ENCODE measurements around the gene PIP5KL1. TPM values are rescaled to one million over a fixed set of nuclear protein-coding genes. Genes with fewer than 3 reads are reported as not detected.

PIP5KL1 gene
- polyA plus RNA-seq, 1 donor from 2014 or later, result 3.4 TPM

DNA sequence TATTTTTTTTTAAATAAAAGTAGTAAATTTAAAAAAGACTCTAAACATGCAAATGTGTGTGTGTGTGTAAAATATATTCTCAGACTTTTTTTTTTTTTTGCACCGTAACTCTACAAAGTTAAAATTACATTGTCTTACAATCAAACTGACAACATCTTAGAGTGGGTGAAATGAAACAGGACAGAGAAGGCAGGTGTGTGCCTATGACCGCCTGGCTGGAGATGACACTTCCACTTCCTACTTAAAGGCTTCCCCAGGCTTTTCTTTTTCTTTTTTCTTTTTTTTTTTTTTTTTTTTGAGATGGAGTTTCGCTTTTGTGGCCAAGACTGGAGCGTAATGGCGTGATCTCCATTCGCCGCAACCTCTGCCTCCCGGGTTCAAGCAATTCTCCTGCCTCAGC lies 50.4 kb downstream of the PIP5KL1 start:
- Histone ChIP-seq H3K9ac (ENCODE audit: low read length) (no peak overlapping the region), H3K4me2 (ENCODE audit: low read length) (no peak overlapping the region), H3K79me2 (replicated peaks; ENCODE audit: insufficient read depth, low read length) (peaks cover 7% of the 10 kb centered on the region), H3K9me2 (ENCODE audit: insufficient read depth, low read length) (no peaks in the 10 kb centered on the region), H2AFZ (ENCODE audit: low read depth, low read length) (no peak overlapping the region), H3K27ac (ENCODE audit: low read length) (no peak overlapping the region), H3F3A (ENCODE audit: insufficient read depth, low read length, poor library complexity, severe bottlenecking) (no peaks in the 10 kb centered on the region), H4K20me1 (ENCODE audit: insufficient read depth) (no peaks in the 10 kb centered on the region), H3K4me3 (ENCODE audit: low read length) (no peak overlapping the region), H3K36me3 (ENCODE audit: insufficient read depth, low read length) (no peaks in the 10 kb centered on the region), H3K27me3 (ENCODE audit: insufficient read depth, low read depth, low read length) (no peaks in the 10 kb centered on the region), H3K9me3 (ENCODE audit: low read length) (no peaks in the 10 kb centered on the region)
- TF ChIP-seq SMC3 (conservative IDR thresholded peaks at IDR 0.05; ENCODE audit: poor library complexity) (no peak), RAD21 (conservative IDR thresholded peaks at IDR 0.05) (no peak), EP300 (conservative IDR thresholded peaks at IDR 0.05; ENCODE audit: poor library complexity, severe bottlenecking) (no peak), TAF1 (IDR thresholded peaks at IDR 0.05; ENCODE audit: low read depth) (no peak), EZH2 (IDR thresholded peaks at IDR 0.05; ENCODE audit: borderline replicate concordance, insufficient read depth, low read length, poor library complexity, severe bottlenecking) (no peak), POLR2AphosphoS5 (IDR thresholded peaks at IDR 0.05) (no peak), MXI1 (conservative IDR thresholded peaks at IDR 0.05; ENCODE audit: poor library complexity, severe bottlenecking) (no peak)
- TF ChIP-seq, protein P1, sequence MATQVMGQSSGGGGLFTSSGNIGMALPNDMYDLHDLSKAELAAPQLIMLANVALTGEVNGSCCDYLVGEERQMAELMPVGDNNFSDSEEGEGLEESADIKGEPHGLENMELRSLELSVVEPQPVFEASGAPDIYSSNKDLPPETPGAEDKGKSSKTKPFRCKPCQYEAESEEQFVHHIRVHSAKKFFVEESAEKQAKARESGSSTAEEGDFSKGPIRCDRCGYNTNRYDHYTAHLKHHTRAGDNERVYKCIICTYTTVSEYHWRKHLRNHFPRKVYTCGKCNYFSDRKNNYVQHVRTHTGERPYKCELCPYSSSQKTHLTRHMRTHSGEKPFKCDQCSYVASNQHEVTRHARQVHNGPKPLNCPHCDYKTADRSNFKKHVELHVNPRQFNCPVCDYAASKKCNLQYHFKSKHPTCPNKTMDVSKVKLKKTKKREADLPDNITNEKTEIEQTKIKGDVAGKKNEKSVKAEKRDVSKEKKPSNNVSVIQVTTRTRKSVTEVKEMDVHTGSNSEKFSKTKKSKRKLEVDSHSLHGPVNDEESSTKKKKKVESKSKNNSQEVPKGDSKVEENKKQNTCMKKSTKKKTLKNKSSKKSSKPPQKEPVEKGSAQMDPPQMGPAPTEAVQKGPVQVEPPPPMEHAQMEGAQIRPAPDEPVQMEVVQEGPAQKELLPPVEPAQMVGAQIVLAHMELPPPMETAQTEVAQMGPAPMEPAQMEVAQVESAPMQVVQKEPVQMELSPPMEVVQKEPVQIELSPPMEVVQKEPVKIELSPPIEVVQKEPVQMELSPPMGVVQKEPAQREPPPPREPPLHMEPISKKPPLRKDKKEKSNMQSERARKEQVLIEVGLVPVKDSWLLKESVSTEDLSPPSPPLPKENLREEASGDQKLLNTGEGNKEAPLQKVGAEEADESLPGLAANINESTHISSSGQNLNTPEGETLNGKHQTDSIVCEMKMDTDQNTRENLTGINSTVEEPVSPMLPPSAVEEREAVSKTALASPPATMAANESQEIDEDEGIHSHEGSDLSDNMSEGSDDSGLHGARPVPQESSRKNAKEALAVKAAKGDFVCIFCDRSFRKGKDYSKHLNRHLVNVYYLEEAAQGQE (IDR thresholded peaks at IDR 0.05; ENCODE audit: borderline replicate concordance), result no peak
- TF ChIP-seq, protein P2, sequence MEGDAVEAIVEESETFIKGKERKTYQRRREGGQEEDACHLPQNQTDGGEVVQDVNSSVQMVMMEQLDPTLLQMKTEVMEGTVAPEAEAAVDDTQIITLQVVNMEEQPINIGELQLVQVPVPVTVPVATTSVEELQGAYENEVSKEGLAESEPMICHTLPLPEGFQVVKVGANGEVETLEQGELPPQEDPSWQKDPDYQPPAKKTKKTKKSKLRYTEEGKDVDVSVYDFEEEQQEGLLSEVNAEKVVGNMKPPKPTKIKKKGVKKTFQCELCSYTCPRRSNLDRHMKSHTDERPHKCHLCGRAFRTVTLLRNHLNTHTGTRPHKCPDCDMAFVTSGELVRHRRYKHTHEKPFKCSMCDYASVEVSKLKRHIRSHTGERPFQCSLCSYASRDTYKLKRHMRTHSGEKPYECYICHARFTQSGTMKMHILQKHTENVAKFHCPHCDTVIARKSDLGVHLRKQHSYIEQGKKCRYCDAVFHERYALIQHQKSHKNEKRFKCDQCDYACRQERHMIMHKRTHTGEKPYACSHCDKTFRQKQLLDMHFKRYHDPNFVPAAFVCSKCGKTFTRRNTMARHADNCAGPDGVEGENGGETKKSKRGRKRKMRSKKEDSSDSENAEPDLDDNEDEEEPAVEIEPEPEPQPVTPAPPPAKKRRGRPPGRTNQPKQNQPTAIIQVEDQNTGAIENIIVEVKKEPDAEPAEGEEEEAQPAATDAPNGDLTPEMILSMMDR (IDR thresholded peaks at IDR 0.05; ENCODE audit: poor library complexity, severe bottlenecking), result no peak

DNA sequence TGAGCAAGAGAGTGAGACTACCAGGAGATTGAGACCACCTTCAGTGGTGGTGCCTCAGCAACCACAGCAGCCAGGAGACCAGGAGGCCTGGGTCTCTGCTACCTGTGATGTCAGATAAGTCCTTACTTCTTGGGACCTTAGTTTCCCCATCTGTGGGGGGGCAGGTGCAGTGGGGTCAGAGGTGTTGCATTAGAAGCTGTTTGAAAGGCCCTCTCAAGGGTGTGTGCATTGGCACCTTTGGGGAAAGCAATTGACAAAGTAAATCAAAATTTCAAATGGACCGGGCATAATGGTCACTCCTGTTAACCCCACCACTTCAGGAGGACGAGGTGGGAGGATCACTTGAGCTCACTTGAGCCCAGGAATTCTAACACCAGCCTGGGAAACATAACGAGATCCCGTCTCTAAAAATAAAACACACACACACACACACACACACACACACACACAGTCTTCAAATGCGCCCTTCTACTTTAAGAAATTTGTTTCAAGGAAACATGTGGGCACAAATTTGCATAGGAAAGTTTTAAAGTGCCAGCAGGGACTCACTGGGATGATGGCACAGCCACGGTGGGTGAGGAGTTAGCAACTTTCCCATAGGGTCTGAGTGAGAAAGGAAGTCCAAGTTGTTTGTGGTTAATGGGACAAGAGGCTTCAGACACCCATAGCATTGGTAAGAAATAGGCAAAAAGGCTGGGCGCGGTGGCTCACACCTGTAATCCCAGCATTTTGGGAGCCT lies 51.8 kb downstream of the PIP5KL1 start:
- Histone ChIP-seq H3K9me2 (ENCODE audit: insufficient read depth, low read length) (no peaks in the 10 kb centered on the region), H3K27me3 (ENCODE audit: insufficient read depth, low read depth, low read length) (no peaks in the 10 kb centered on the region), H3K4me2 (ENCODE audit: low read length) (no peak overlapping the region), H3F3A (ENCODE audit: insufficient read depth, low read length, poor library complexity, severe bottlenecking) (no peaks in the 10 kb centered on the region), H3K27ac (ENCODE audit: low read length) (no peak overlapping the region), H3K4me3 (ENCODE audit: low read length) (no peak overlapping the region), H3K9ac (ENCODE audit: low read length) (no peak overlapping the region), H4K20me1 (ENCODE audit: insufficient read depth) (no peaks in the 10 kb centered on the region), H3K79me2 (replicated peaks; ENCODE audit: insufficient read depth, low read length) (peaks cover 7% of the 10 kb centered on the region), H3K36me3 (ENCODE audit: insufficient read depth, low read length) (no peaks in the 10 kb centered on the region), H3K9me3 (ENCODE audit: low read length) (no peaks in the 10 kb centered on the region), H2AFZ (ENCODE audit: low read depth, low read length) (no peak overlapping the region)
- TF ChIP-seq, protein P1 (IDR thresholded peaks at IDR 0.05; ENCODE audit: borderline replicate concordance), result no peak
- no peak for TF ChIP-seq SMC3 (conservative IDR thresholded peaks at IDR 0.05; ENCODE audit: poor library complexity)
- TF ChIP-seq EZH2 (IDR thresholded peaks at IDR 0.05; ENCODE audit: borderline replicate concordance, insufficient read depth, low read length, poor library complexity, severe bottlenecking), result no peak
- TF ChIP-seq, protein P2 (IDR thresholded peaks at IDR 0.05; ENCODE audit: poor library complexity, severe bottlenecking), result no peak
- TF ChIP-seq TAF1 (IDR thresholded peaks at IDR 0.05; ENCODE audit: low read depth), result no peak
- no peak for TF ChIP-seq EP300 (conservative IDR thresholded peaks at IDR 0.05; ENCODE audit: poor library complexity, severe bottlenecking)
- no peak for TF ChIP-seq MXI1 (conservative IDR thresholded peaks at IDR 0.05; ENCODE audit: poor library complexity, severe bottlenecking)
- TF ChIP-seq POLR2AphosphoS5 (IDR thresholded peaks at IDR 0.05), result no peak
- TF ChIP-seq RAD21 (conservative IDR thresholded peaks at IDR 0.05), result no peak

Data from neural cell (in vitro differentiated cells).